Erythroblast (primary cell): ENCODE measurements around the gene ARSA.

Source experiments
- DNase-seq, 2 experiments: peaks; one replicate each; lab custom pipeline; 2025; lab: John Stamatoyannopoulos, UW
- GATA1 ChIP-seq: IDR thresholded peaks from 2 replicates; pipeline ENCODE4 v1.6.1; 2011; ENCODE audit warnings: low read depth, mild to moderate bottlenecking, control low read depth, low read length, moderate library complexity
- POLR2A ChIP-seq: IDR thresholded peaks from 2 replicates; pipeline ENCODE4 v1.6.1; 2011; ENCODE audit warnings: mild to moderate bottlenecking, low read length

ARSA gene

DNA sequence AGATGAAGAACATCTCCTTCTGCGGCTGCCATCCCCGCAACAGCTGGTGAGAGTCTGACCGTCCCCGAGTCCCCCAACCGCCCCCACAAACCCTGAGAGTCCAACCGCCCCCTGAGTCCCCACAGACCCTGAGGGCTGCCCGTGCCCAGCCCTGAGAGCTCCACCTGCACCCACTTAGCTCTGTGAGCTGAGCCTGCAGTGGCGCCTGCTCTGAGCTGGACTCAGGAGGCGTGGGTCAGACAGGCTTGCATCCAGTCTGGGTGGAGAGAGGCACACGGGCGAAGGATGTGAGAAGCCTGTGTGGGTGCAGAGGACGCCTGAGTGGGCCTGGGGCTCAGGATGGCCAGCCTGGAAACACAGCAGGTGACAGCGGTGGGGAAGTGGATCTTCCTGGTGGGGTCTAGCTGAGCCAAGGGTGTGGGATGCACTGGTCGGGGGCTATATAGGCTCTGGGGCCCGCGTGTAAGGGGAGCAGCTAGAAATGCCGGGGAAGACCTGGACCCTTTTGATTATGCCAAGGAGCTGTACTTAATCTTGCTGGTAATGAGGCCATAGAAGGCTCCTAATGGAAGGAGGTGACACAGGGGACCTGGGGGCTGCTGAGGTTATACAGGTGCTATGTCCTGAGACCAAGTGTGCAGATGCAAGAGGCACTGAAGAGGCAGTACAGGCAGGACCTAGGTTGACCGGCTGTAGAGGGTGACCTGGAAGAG lies 20.9 kb downstream of the ARSA start:
- no peak for DNase-seq
- no peak for TF ChIP-seq GATA1
- no peak for TF ChIP-seq POLR2A

GRCh38 chr22:50606165-50606945 lies 21.6 kb downstream of the ARSA start:
- DNase-seq = no peak

GRCh38 chr22:50605613-50606074 lies 22.3 kb downstream of the ARSA start:
- DNase-seq = no peak
- TF ChIP-seq POLR2A (no peak), GATA1 (no peak)

More at GRCh38 chr22:50606165-50606945, 21.6 kb downstream of the ARSA start:
- TF ChIP-seq POLR2A (no peak), GATA1 (no peak)

- DNase-seq = no peak
- TF ChIP-seq POLR2A (no peak), GATA1 (no peak)
These were observed 22.8 kb downstream of the ARSA start for GRCh38 chr22:50605002-50605612.

DNA sequence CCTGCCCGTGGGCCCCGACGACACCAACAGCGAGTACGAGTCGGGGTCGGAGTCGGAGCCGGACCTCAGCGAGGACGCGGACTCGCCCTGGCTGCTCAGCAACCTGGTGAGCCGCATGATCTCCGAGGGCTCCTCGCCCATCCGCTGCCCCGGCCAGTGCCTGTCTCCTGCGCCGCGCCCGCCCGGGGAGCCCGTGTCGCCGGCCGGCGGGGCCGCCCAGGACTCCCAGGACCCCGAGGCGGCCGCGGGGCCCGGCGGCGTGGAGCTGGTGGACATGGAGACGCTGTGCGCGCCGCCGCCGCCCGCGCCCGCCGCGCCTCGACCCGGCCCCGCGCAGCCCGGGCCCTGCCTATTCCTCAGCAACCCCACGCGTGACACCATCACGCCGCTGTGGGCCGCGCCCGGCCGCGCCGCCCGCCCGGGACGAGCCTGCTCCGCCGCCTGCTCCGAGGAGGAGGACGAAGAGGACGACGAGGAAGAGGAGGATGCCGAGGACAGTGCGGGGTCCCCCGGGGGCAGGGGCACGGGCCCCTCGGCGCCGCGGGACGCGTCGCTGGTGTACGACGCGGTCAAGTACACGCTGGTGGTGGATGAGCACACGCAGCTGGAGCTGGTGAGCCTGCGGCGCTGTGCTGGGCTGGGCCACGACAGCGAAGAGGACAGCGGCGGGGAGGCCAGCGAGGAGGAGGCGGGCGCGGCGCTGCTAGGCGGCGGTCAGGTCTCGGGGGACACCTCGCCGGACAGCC lies 23.5 kb downstream of the ARSA start:
- no peak for DNase-seq
- TF ChIP-seq GATA1 (no peak), POLR2A (no peak)

- TF ChIP-seq POLR2A = no peak
- TF ChIP-seq GATA1 = no peak
- peak in 1 of 2 experiments; percentile 22 for DNase-seq
These were observed 24.3 kb downstream of the ARSA start for GRCh38 chr22:50603511-50604255.

DNA sequence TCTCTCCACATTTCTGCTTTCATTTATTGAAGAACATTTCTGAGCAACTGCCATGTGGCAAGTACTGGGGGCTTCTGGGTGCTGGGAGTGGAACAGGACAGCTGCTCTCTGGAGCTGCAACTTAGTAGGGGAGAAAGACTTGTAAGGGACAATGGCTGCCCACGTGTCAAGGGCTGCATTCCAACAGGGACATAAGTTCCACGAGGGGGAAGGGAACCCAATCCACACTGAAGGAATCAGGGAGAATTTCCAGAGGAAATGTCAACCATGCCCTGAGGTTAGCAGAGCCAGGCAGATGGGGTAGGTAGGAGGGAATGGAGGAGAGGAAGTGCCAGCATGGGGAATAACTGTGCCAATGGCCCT lies 25.6 kb downstream of the ARSA start:
- TF ChIP-seq POLR2A (no peak), GATA1 (no peak)
- no peak for DNase-seq

DNA sequence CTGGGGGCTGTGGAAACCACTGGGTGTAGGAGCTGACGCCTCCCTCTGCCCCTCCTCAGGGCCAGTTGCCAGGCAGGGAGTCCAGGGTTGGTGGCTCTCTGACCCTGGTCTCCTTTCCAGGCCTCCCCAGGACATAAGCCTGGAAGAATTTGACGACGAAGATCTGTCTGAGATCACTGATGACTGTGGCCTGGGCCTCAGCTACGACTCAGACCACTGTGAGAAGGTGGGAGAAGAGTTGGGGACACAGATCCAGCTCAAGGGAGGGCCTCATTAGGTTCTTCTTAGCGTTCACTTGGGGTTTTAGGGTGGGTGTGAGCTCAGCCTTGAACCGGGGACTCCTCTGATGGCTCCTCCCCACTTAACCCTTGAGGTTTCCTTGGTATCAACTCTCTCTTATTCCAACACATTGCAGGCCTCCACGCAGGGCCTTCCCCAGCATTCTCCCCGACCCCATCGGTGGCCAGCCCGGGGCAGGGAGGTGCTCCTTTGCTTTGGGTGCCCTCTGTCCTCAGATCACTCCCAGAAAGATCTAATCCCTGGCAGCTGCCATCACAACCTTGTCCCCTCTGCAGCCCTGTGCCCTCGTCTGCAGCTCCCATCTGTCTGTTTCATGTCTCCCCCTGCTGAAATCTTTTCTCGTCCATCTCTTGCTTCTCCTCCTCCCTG lies 26.1 kb downstream of the ARSA start:
- DNase-seq = no peak
- no peak for TF ChIP-seq GATA1
- TF ChIP-seq POLR2A = no peak

DNA sequence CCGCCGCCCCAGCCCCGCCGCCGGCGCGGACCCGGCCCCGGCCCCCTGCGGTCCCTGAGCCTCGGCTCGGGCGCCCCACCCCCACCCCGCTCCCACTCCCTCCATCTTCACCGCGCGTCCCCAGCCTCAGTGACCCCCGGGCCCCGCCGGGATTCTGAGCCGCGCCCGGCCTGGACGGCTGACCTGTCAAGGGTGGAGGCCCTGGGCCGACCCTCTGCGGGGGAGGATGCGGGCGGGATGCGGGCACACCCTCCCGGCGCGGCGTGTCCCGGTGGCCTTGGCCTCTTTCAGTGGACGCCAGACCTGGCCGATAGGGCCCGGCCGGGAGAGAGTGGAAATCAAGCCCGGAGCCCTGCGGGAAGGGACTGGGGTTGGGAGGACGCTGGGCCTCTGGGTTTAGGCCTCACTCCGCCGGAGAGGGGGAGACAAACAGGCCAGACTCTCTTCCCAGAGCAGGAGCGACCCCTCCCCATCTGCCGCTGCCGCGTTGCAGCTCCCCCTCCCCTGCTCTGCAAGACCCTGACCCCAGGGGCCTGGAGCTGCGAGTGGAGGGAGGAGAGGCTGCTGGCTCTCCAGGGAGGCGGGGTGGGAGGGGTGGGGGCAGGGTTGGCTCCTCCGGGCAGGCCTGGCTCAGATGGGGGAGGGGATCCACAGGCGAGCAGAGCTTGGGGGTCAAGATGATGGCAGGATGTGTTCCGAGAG lies 26.8 kb downstream of the ARSA start:
- TF ChIP-seq POLR2A (no peak), GATA1 (no peak)
- no peak for DNase-seq

DNA sequence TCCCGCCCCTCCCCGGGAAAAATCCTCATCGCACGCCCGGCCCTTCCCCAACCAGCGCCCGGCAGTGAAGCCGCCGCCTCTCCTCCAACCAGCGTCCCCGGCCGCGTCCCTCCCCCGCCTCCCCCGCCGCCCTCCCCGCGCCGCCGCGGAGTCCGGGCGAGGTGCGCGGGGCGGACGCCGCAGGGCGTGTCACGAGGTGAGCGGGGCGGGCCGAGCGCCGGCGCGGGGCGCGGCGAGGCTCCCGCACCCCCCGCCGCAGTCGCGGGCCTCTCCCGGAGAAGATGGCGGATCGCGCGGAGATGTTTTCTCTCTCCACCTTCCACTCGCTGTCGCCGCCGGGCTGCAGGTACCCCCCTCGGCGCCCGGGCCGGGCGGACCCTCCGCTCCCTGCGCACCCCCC lies 27.4 kb downstream of the ARSA start, which contains the start of gene MAPK8IP2:
TSS of gene MAPK8IP2 (plus strand) at position 256 of the 400 bp plus-strand sequence. CDS start at position 282, 26 bp downstream.
- TF ChIP-seq GATA1 = no peak
- no peak for TF ChIP-seq POLR2A
- DNase-seq = no peak

GRCh38 chr22:50599816-50600455 lies 28.0 kb downstream of the ARSA start:
- no peak for TF ChIP-seq POLR2A
- no peak for TF ChIP-seq GATA1
- peak; percentile 53 to 58 for DNase-seq
